ENCODE measurements around the gene GPR139. TPM values are rescaled to one million over a fixed set of nuclear protein-coding genes. Genes with fewer than 3 reads are reported as not detected.

GPR139 gene
- total and polyA plus RNA-seq, 10 of the 15 experiments (the other 5 are each of a cell fraction or from before 2014, with no cell fraction given), result not detected

DNA sequence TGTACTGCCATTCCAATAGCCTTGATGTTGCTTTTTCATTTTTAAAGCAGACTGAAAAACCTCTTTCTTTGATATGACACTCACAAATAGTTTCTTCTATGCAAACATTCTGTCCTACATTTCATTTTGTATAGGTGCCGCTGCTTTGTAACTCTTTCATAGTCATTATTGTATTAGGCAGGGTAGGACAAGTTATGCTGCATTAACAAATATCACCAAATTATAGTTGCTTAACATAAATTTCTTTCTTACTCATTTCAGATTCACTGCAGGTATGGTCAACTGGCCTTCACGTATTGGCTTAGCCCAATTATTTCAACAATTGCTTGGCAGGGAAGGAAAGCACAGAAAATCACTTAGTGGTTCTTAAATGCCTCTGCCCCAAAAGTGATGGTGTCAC lies 70.8 kb downstream of the GPR139 start:
- TF ChIP-seq STAT1 (conservative IDR thresholded peaks at IDR 0.05), result no peak
- TF ChIP-seq FOXM1 (IDR thresholded peaks at IDR 0.05; ENCODE audit: low read depth, low read length), result no peak
- TF ChIP-seq, protein P1, sequence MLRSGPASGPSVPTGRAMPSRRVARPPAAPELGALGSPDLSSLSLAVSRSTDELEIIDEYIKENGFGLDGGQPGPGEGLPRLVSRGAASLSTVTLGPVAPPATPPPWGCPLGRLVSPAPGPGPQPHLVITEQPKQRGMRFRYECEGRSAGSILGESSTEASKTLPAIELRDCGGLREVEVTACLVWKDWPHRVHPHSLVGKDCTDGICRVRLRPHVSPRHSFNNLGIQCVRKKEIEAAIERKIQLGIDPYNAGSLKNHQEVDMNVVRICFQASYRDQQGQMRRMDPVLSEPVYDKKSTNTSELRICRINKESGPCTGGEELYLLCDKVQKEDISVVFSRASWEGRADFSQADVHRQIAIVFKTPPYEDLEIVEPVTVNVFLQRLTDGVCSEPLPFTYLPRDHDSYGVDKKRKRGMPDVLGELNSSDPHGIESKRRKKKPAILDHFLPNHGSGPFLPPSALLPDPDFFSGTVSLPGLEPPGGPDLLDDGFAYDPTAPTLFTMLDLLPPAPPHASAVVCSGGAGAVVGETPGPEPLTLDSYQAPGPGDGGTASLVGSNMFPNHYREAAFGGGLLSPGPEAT (IDR thresholded peaks at IDR 0.05; ENCODE audit: low read depth), result no peak
- no peak for TF ChIP-seq IKZF1 (conservative IDR thresholded peaks at IDR 0.05)
- no peak for TF ChIP-seq RFX5 (IDR thresholded peaks at IDR 0.05; ENCODE audit: low read depth, low read length)
- TF ChIP-seq, protein P2, sequence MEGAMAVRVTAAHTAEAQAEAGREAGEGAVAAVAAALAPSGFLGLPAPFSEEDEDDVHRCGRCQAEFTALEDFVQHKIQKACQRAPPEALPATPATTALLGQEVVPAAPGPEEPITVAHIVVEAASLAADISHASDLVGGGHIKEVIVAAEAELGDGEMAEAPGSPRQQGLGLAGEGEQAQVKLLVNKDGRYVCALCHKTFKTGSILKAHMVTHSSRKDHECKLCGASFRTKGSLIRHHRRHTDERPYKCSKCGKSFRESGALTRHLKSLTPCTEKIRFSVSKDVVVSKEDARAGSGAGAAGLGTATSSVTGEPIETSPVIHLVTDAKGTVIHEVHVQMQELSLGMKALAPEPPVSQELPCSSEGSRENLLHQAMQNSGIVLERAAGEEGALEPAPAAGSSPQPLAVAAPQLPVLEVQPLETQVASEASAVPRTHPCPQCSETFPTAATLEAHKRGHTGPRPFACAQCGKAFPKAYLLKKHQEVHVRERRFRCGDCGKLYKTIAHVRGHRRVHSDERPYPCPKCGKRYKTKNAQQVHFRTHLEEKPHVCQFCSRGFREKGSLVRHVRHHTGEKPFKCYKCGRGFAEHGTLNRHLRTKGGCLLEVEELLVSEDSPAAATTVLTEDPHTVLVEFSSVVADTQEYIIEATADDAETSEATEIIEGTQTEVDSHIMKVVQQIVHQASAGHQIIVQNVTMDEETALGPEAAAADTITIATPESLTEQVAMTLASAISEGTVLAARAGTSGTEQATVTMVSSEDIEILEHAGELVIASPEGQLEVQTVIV (IDR thresholded peaks at IDR 0.05; ENCODE audit: borderline replicate concordance, partially characterized antibody), result no peak
- TF ChIP-seq, protein P3, sequence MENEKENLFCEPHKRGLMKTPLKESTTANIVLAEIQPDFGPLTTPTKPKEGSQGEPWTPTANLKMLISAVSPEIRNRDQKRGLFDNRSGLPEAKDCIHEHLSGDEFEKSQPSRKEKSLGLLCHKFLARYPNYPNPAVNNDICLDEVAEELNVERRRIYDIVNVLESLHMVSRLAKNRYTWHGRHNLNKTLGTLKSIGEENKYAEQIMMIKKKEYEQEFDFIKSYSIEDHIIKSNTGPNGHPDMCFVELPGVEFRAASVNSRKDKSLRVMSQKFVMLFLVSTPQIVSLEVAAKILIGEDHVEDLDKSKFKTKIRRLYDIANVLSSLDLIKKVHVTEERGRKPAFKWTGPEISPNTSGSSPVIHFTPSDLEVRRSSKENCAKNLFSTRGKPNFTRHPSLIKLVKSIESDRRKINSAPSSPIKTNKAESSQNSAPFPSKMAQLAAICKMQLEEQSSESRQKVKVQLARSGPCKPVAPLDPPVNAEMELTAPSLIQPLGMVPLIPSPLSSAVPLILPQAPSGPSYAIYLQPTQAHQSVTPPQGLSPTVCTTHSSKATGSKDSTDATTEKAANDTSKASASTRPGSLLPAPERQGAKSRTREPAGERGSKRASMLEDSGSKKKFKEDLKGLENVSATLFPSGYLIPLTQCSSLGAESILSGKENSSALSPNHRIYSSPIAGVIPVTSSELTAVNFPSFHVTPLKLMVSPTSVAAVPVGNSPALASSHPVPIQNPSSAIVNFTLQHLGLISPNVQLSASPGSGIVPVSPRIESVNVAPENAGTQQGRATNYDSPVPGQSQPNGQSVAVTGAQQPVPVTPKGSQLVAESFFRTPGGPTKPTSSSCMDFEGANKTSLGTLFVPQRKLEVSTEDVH (IDR thresholded peaks at IDR 0.05; ENCODE audit: low read depth, partially characterized antibody), result no peak
- no peak for TF ChIP-seq ESRRA (IDR thresholded peaks at IDR 0.05; ENCODE audit: low read length)
- TF ChIP-seq CBX5 (IDR thresholded peaks at IDR 0.05; ENCODE audit: low read depth), result no peak
- TF ChIP-seq, protein P4, sequence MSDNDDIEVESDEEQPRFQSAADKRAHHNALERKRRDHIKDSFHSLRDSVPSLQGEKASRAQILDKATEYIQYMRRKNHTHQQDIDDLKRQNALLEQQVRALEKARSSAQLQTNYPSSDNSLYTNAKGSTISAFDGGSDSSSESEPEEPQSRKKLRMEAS (IDR thresholded peaks at IDR 0.05; ENCODE audit: low read depth, low read length), result no peak
- no peak for TF ChIP-seq KAT2A (conservative IDR thresholded peaks at IDR 0.05; ENCODE audit: control insufficient read depth, low read depth, low read length)
- FAIRE-seq (no peak), ATAC-seq (no peak), DNase-seq (ENCODE audit: low read depth, low spot score) (no peak)
- Histone ChIP-seq H3K36me3 (ENCODE audit: control insufficient read depth in 2 of 2, insufficient read depth in 2 of 2, low read length in 1 of 2) (no peaks in the 10 kb centered on the region), H3K4me3 (no peak overlapping the region), H3K4me2 (ENCODE audit: control insufficient read depth, insufficient read depth) (no peak overlapping the region), H4K20me1 (ENCODE audit: control insufficient read depth, insufficient read depth) (no peaks in the 10 kb centered on the region), H3K79me2 (ENCODE audit: control insufficient read depth, insufficient read depth, low read length) (no peaks in the 10 kb centered on the region), H3K27me3 (replicated peaks in 1 of 2; ENCODE audit: control insufficient read depth in 2 of 2, insufficient read depth in 2 of 2, low read length in 1 of 2) (no peaks in the 10 kb centered on the region), H3K27ac (ENCODE audit: control insufficient read depth, insufficient read depth) (no peak overlapping the region), H2AFZ (ENCODE audit: control insufficient read depth, low read depth, low read length) (no peak overlapping the region), H3K9me3 (replicated peaks; ENCODE audit: control insufficient read depth, insufficient read depth, low read length) (no peaks in the 10 kb centered on the region), H3K4me1 (ENCODE audit: control insufficient read depth, insufficient read depth, low read length) (no peaks in the 10 kb centered on the region), H3K9ac (ENCODE audit: control insufficient read depth, insufficient read depth, low read length) (no peak overlapping the region)
- SMC1A ChIA-PET (ENCODE audit: uncharacterized antibody, unreplicated experiment), result no interaction called here
- POLR2A ChIA-PET, result no interaction called here
- CTCF ChIA-PET, result no interaction called here
- RAD21 ChIA-PET (ENCODE audit: unreplicated experiment), result no interaction called here
- 50% methylated on average over 2 of the region's 2 CpGs for whole genome bisulfite sequencing (ENCODE audit: insufficient coverage, insufficient replicate concordance, low lambda C conversion rate, missing lambda C conversion rate)
- intact Hi-C loops (cut with micrococcal nuclease; ENCODE audit: unreplicated experiment) (no loop called here), in situ Hi-C loops (cut with MboI) (no loop called here)
- no TSS peak for BruUV-seq (replicated peaks)

All from GM12878 (cell line).